HCT116 (cell line): ENCODE measurements around the gene PATE2. TPM values are rescaled to one million over a fixed set of nuclear protein-coding genes. Genes with fewer than 3 reads are reported as not detected.

Source experiments
- ATAC-seq: fragments of 200-7000 bp; cut with Tn5 transposase; 2 replicates; pipeline ENCODE4 v1.9.1; 2020; ENCODE audit warnings: mild to moderate bottlenecking, moderate library complexity
- BruUV-seq: library from RNA; stranded (reverse); fragments of 400-500 nt; replicated peaks from 2 replicates; lab custom pipeline; 2021; lab: Mats Ljungman, UMichigan
- CTCF ChIA-PET: fragments of 300-600 bp; sonication (Branson Sonifier 250); formaldehyde crosslinking; loops from one replicate; lab custom pipeline; 2021; ENCODE audit warnings: antibody characterized with exemption; lab: Charles Lee
- POLR2A ChIA-PET: fragments of 300-600, 350-600 bp; sonication (Branson Sonifier 250); formaldehyde crosslinking; loops from one replicate; lab custom pipeline; 2021; ENCODE audit warnings: antibody characterized with exemption; lab: Charles Lee
- RAD21 ChIA-PET, 2 experiments: fragments of 300-600 bp; sonication (Branson Sonifier 250); formaldehyde crosslinking; loops; one replicate each; lab custom pipeline; 2023; ENCODE audit warnings: low total read pairs in 2 of 2; ENCODE audit not compliant: uncharacterized antibody in 2 of 2, unreplicated experiment in 2 of 2, low non-redundant PET in 1 of 2; lab: Charles Lee
- DNase-seq: peaks from one replicate; pipeline ENCODE4 v3.0.0-alpha.2; 2010; ENCODE audit warnings: low read depth, low spot score
- H2AFZ ChIP-seq: fragments of 200-600 bp; shearing (Covaris generic), sonication (generic); 2 replicates; pipeline ENCODE4 v1.6.1; 2017; ENCODE audit warnings: low read depth, mixed run types, mixed read lengths, antibody characterized with exemption, low read length; ENCODE audit not compliant: poor library complexity, severe bottlenecking
- H3K27ac ChIP-seq: 2 replicates; pipeline ENCODE4 v1.5.1; 2012; ENCODE audit warnings: low read depth, low read length
- H3K27me3 ChIP-seq: fragments of 200-600 bp; sonication (generic); 2 replicates; pipeline ENCODE4 v1.6.1; 2016; ENCODE audit warnings: mixed run types, low read length, mixed read lengths; ENCODE audit not compliant: insufficient read depth
- H3K36me3 ChIP-seq, 2 experiments: fragments of 200-500 bp in 1 of 2; fragments of 200-600 bp in 1 of 2; sonication (Bioruptor generic) in 1 of 2; sonication (generic) in 1 of 2; 2 replicates each; pipeline versions ENCODE4 v1.5.1 to v1.6.1; 2014 to 2016; ENCODE audit warnings: low read length in 2 of 2, inconsistent platforms in 1 of 2, mixed read lengths in 1 of 2, mixed run types in 1 of 2; ENCODE audit not compliant: insufficient read depth in 2 of 2, control insufficient read depth in 1 of 2
- H3K4me1 ChIP-seq, 2 experiments: fragments of 200-600 bp in 1 of 2; sonication (generic) in 1 of 2; 2 replicates each; pipeline versions ENCODE4 v1.5.1 to v1.6.1; 2012 to 2017; ENCODE audit warnings: low read length in 2 of 2, inconsistent platforms in 1 of 2, mild to moderate bottlenecking in 1 of 2, mixed read lengths in 1 of 2, mixed run types in 1 of 2, moderate library complexity in 1 of 2; ENCODE audit not compliant: insufficient read depth in 2 of 2, control insufficient read depth in 1 of 2
- H3K4me2 ChIP-seq: fragments of 200-600 bp; sonication (generic); 2 replicates; pipeline ENCODE4 v1.6.1; 2017; ENCODE audit warnings: mixed run types, low read length, mixed read lengths
- H3K4me3 ChIP-seq, 2 experiments: fragments of 200-600 bp in 1 of 2; sonication (generic) in 1 of 2; replicated peaks in 1 of 2; 2 replicates each; pipeline ENCODE4 v1.5.1; 2011 to 2016; ENCODE audit warnings: low read length in 2 of 2, control low read depth in 1 of 2, low read depth in 1 of 2, mild to moderate bottlenecking in 1 of 2, mixed read lengths in 1 of 2, mixed run types in 1 of 2
- H3K79me2 ChIP-seq: fragments of 200-600 bp; sonication (generic); 2 replicates; pipeline ENCODE4 v1.6.1; 2017; ENCODE audit warnings: mild to moderate bottlenecking, mixed run types, low read length, moderate library complexity, mixed read lengths; ENCODE audit not compliant: insufficient read depth
- H3K9ac ChIP-seq: fragments of 200-600 bp; sonication (generic); 2 replicates; pipeline ENCODE4 v1.6.1; 2016; ENCODE audit warnings: low read length, mixed read lengths
- H3K9me2 ChIP-seq: fragments of 200-600 bp; sonication (generic), shearing (Covaris generic); 2 replicates; pipeline ENCODE4 v1.6.1; 2017; ENCODE audit warnings: mixed run types, mild to moderate bottlenecking, moderate library complexity; ENCODE audit not compliant: insufficient read depth
- H3K9me3 ChIP-seq, 2 experiments: fragments of 200-500 bp in 1 of 2; fragments of 200-600 bp in 1 of 2; sonication (Bioruptor generic) in 1 of 2; sonication (generic) in 1 of 2; 2 replicates each; pipeline ENCODE4 v1.6.1; 2014 to 2017; ENCODE audit warnings: low read length in 2 of 2, mixed read lengths in 2 of 2, inconsistent platforms in 1 of 2, low read depth in 1 of 2, mild to moderate bottlenecking in 1 of 2, mixed run types in 1 of 2, moderate library complexity in 1 of 2; ENCODE audit not compliant: control insufficient read depth in 1 of 2, insufficient read depth in 1 of 2
- H4K20me1 ChIP-seq: fragments of 200-600 bp; sonication (generic), shearing (Covaris generic); 2 replicates; pipeline ENCODE4 v1.6.1; 2017; ENCODE audit warnings: mixed run types, mild to moderate bottlenecking, moderate library complexity; ENCODE audit not compliant: insufficient read depth
- CBX3 ChIP-seq: IDR thresholded peaks from 2 replicates; pipeline ENCODE4 v1.6.1; 2012; ENCODE audit warnings: low read depth
- EGR1 ChIP-seq: IDR thresholded peaks from 2 replicates; pipeline ENCODE4 v1.6.1; 2012; ENCODE audit warnings: low read depth
- EZH2 ChIP-seq: fragments of 200-600 bp; sonication (generic); IDR thresholded peaks from 2 replicates; pipeline ENCODE4 v1.6.1; 2017; ENCODE audit warnings: antibody characterized with exemption, mixed run types
- EZH2phosphoT487 ChIP-seq: fragments of 200-600 bp; IDR thresholded peaks from 2 replicates; pipeline ENCODE4 v1.6.1; 2018; ENCODE audit warnings: antibody characterized with exemption, borderline replicate concordance
- FOSL1 ChIP-seq: IDR thresholded peaks from 2 replicates; pipeline ENCODE4 v1.6.1; 2012; ENCODE audit warnings: low read depth
- POLR2A ChIP-seq: IDR thresholded peaks from 2 replicates; pipeline ENCODE4 v1.7.0; 2011; ENCODE audit warnings: borderline replicate concordance; ENCODE audit not compliant: insufficient read depth, insufficient read length; ENCODE audit errors: extremely low read depth
- POLR2AphosphoS5 ChIP-seq: IDR thresholded peaks from 2 replicates; pipeline ENCODE4 v1.6.1; 2011; ENCODE audit warnings: mild to moderate bottlenecking, low read depth, low read length, moderate library complexity
- SP1 ChIP-seq: IDR thresholded peaks from 2 replicates; pipeline ENCODE4 v1.6.1; 2012; ENCODE audit warnings: low read depth
- YY1 ChIP-seq: IDR thresholded peaks from 2 replicates; pipeline ENCODE4 v1.6.1; 2011; ENCODE audit warnings: low read length, low read depth, moderate library complexity, mild to moderate bottlenecking; ENCODE audit not compliant: insufficient replicate concordance; ENCODE audit errors: extremely low read depth
- intact Hi-C: fragments of 100-400 bp; cut with micrococcal nuclease; formaldehyde crosslinking; loops from 2 replicates; pipeline ENCODE4 v1.10.0; 2022
- total RNA-seq: library from RNA; stranded (reverse); gene quantifications from one replicate; pipeline ENCODE4 v1.2.1, GENCODE V29; 2021; ENCODE audit not compliant: unreplicated experiment
- TF ChIP-seq, protein P1 (sequence below): IDR thresholded peaks from 2 replicates; pipeline ENCODE4 v1.6.1; 2012
- TF ChIP-seq, protein P2 (sequence below): IDR thresholded peaks from 2 replicates; pipeline ENCODE4 v1.6.1; 2011; ENCODE audit warnings: mild to moderate bottlenecking, low read length, moderate library complexity; ENCODE audit not compliant: insufficient replicate concordance; ENCODE audit errors: extremely low read depth
- TF ChIP-seq, protein P3 (sequence below): IDR thresholded peaks from 2 replicates; pipeline ENCODE4 v1.6.1; 2012; ENCODE audit warnings: low read depth

PATE2 gene
- total RNA-seq, 1 experiment from 2014 or later: not detected

DNA sequence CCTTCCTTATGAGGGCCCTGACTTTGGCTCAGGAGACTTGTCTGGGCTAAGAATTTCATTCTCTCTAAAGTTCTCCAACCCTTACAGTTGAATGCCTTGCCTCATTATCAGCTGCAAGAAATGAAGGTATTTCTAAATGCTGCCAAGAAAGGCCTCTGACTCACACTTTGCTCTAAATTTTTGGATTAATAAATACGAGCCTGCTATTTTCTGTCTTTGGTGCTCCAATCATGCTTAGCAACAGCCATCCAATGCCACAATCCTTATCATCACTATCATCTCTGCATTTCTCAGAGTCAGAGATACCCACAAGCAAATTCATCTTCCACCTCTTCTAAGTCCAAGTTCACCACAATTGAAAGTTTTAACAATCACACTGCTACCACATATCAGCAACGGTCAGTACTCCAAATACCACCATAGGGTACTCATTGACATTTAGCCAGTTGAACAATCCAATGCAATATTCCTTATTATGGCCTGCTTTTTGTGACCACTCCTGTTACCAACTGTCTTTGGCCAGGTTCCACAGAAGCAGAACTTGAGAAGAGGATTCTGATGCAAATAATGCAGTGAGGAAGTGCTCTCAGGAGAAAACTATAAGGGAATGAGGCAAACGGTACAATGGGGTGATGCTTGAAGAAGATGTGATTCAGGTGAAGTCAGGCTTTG, 5.7 kb downstream of the PATE2 start:
- no peak overlapping the region for H3K27ac ChIP-seq
- no peaks in the 10 kb centered on the region for H3K4me1 ChIP-seq
- no peaks in the 10 kb centered on the region for H3K79me2 ChIP-seq
- H3K9me3 ChIP-seq: no peaks in the 10 kb centered on the region
- CTCF ChIA-PET: no interaction called here
- no peak for ATAC-seq
- no peak overlapping the region for H3K4me3 ChIP-seq
- H2AFZ ChIP-seq: no peak overlapping the region
- peaks cover 62% of the 10 kb centered on the region for H3K27me3 ChIP-seq
- DNase-seq: no peak
- no peak overlapping the region for H3K9ac ChIP-seq
- RAD21 ChIA-PET: no interaction called here
- BruUV-seq: no TSS peak
- TF ChIP-seq POLR2A (no peak), YY1 (no peak), EZH2 (no peak), FOSL1 (no peak), POLR2AphosphoS5 (no peak), EGR1 (no peak), EZH2phosphoT487 (no peak), CBX3 (no peak), SP1 (no peak)
- TF ChIP-seq, protein P1, sequence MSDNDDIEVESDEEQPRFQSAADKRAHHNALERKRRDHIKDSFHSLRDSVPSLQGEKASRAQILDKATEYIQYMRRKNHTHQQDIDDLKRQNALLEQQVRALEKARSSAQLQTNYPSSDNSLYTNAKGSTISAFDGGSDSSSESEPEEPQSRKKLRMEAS: no peak
- TF ChIP-seq, protein P2, sequence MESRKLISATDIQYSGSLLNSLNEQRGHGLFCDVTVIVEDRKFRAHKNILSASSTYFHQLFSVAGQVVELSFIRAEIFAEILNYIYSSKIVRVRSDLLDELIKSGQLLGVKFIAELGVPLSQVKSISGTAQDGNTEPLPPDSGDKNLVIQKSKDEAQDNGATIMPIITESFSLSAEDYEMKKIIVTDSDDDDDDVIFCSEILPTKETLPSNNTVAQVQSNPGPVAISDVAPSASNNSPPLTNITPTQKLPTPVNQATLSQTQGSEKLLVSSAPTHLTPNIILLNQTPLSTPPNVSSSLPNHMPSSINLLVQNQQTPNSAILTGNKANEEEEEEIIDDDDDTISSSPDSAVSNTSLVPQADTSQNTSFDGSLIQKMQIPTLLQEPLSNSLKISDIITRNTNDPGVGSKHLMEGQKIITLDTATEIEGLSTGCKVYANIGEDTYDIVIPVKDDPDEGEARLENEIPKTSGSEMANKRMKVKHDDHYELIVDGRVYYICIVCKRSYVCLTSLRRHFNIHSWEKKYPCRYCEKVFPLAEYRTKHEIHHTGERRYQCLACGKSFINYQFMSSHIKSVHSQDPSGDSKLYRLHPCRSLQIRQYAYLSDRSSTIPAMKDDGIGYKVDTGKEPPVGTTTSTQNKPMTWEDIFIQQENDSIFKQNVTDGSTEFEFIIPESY: no peak
- TF ChIP-seq, protein P3, sequence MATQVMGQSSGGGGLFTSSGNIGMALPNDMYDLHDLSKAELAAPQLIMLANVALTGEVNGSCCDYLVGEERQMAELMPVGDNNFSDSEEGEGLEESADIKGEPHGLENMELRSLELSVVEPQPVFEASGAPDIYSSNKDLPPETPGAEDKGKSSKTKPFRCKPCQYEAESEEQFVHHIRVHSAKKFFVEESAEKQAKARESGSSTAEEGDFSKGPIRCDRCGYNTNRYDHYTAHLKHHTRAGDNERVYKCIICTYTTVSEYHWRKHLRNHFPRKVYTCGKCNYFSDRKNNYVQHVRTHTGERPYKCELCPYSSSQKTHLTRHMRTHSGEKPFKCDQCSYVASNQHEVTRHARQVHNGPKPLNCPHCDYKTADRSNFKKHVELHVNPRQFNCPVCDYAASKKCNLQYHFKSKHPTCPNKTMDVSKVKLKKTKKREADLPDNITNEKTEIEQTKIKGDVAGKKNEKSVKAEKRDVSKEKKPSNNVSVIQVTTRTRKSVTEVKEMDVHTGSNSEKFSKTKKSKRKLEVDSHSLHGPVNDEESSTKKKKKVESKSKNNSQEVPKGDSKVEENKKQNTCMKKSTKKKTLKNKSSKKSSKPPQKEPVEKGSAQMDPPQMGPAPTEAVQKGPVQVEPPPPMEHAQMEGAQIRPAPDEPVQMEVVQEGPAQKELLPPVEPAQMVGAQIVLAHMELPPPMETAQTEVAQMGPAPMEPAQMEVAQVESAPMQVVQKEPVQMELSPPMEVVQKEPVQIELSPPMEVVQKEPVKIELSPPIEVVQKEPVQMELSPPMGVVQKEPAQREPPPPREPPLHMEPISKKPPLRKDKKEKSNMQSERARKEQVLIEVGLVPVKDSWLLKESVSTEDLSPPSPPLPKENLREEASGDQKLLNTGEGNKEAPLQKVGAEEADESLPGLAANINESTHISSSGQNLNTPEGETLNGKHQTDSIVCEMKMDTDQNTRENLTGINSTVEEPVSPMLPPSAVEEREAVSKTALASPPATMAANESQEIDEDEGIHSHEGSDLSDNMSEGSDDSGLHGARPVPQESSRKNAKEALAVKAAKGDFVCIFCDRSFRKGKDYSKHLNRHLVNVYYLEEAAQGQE: no peak
- intact Hi-C loops: no loop called here
- no peak overlapping the region for H3K4me2 ChIP-seq
- H3K36me3 ChIP-seq: no peaks in the 10 kb centered on the region
- no peaks in the 10 kb centered on the region for H4K20me1 ChIP-seq
- POLR2A ChIA-PET: no interaction called here
- H3K9me2 ChIP-seq: no peaks in the 10 kb centered on the region
